HS-5 (cell line): Measurements from ENCODE around the gene TTLL13.

Experiments used
- DNase-seq: peaks from one replicate; pipeline ENCODE4 v3.0.0-alpha.2; 2012; ENCODE audit warnings: low read depth

Gene TTLL13

DNA sequence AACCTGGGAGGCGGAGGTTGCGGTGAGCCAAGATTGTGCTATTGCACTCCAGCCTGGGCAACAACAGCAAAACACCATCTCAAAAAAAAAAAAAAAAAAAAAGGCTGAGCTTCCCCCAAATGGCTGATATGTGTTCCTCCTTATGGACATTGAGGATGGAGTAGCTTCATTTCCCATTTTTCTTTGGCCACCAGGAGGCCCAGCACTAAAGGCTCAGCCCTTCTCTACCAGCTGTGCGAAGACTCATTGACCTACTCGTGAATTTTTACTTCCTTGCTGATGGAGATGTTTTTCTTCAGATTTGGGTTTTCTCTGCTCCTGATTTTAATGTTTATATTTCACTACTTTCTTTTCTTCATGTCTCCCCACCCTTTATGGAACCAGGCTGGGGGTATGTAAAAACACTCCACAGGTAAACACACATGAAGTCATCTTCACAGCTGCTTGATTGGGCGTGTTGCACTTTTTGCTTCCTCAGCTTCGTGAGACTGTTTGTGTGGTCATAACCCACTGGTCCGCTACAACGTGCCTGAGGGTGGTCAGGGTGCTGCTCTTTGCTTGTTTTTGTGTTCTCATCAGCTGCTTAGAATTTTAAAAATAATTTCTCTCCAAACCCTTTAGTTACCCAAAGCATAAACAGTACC, 34.7 kb upstream of the TTLL13 start:
- no peak for DNase-seq

DNA sequence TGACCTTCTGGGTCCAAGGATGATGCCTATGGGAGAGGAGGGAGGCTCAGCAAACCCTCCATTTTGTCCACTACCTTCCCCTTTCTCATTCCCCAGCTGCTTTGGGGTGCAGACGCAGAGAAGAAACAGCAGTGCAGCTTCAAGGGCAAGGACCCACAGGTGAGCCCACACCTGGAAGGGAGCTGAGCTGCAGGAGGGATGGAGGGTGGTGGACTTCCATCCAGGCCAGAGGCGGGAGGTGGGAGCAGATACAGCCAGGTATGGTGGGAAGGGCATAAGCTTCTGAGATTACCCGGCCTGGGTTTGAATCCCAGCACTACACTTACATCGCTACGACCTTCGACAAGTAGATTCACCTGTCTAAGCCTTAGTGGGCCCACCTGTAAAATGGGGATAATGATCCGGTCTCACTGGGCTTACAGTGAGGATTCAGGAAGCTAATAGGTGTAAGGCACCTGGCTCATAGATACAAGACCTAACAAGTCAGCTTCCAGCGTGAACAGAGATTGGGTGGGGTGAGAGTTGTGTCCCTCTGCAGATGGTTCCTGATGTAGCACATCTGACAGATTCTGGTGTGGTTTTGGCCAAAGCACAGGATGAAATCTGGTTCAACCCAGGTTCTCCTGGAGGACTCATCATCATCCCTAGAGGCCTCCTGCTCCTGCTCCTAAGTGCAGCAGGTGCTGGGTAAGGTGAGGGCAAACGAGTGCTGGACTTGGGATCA, 31.5 kb upstream of the TTLL13 start:
- DNase-seq, result no peak

DNA sequence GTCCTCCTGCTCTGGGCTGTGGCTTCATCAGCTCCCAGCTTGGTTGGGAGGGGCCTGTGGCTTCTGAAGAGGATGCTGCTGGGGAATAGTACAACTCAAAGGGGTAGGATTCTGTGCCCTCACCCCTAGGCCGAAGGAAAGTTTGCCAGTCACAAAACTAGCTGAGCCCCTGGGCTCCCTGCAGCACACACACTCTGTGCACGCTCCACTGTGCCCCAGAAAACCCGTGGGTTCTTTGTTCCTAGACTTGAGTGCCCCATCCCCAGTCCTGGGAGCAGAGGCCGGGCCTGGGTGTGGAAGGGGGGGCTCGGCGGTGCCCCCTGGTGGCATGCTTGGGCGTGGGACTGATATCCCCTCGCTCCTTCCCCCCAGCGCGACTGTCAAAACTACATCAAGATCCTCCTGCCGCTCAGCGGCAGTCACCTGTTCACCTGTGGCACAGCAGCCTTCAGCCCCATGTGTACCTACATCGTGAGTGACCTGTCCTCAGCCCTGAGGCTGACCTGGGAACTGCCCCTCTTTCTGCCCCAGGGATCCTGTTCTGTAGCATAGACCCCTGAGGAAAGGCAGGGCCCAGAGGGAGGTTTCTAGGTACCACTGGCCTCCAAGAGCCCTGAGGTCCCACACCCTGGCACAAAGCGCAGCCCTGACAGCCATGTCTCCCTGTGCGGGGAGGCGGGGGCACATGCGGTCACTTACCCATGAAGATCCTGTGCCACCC, 29.8 kb upstream of the TTLL13 start:
- DNase-seq, result no peak

DNA sequence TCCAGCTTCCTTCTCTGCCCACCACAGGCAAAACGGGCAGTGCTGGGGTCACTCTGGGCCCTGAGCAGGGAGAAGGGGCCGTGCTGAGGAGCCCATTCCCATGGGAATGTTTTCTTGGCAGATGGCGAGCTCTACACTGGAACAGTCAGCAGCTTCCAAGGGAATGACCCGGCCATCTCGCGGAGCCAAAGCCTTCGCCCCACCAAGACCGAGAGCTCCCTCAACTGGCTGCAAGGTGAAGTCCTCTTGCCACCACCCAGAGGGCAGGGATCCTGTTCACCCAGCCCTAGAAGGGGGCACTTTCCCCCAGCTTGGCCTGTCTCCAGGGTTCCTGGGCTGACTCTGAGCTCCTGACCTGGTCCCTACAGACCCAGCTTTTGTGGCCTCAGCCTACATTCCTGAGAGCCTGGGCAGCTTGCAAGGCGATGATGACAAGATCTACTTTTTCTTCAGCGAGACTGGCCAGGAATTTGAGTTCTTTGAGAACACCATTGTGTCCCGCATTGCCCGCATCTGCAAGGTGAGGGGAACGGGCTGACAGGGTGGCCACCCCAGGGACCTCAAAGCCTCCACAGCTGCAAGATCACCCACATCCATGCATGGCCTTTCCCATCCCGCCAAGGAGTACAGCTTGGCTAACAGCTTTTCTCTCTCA, 28.0 kb upstream of the TTLL13 start:
- no peak for DNase-seq

DNA sequence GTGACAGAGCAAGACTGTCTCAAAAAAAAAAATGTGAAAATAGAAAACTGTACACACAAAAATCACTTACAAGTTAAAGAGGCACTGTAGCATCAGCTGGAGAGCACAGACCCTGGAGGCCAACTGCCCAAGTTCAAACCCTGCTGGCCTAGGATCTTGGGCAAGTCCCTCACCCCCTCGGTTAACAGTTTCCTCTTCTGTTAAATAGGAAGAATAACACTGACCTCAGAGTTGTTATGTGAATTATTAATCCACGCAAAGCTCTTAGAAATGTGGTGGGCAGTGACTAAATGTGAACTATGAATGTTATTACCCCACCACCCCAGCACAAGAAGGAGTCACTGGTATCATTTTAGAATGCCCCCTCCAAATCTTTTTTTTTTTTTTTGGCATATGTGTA, 26.8 kb upstream of the TTLL13 start:
- no peak for DNase-seq

DNA sequence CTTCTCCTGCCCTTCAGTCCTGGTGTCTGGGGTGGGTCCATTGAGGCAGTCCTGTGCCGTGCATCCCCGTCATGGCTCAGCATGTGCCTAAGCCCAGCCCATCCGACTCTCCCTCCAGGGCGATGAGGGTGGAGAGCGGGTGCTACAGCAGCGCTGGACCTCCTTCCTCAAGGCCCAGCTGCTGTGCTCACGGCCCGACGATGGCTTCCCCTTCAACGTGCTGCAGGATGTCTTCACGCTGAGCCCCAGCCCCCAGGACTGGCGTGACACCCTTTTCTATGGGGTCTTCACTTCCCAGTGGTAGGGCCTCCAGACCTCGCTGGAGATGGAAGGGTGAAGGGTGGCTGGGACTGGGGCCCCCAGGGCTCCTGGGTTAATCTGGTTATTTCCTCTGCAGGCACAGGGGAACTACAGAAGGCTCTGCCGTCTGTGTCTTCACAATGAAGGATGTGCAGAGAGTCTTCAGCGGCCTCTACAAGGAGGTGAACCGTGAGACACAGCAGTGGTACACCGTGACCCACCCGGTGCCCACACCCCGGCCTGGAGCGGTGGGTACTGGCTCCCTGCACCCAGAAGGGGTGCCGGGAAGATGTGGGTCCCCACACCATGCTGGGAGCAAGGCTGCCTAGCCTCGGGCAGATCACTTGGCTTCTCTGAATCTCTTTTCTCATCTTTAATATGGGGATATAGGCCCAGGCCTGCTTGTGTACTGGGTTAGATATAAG, 25.8 kb upstream of the TTLL13 start:
- DNase-seq, result no peak

DNA sequence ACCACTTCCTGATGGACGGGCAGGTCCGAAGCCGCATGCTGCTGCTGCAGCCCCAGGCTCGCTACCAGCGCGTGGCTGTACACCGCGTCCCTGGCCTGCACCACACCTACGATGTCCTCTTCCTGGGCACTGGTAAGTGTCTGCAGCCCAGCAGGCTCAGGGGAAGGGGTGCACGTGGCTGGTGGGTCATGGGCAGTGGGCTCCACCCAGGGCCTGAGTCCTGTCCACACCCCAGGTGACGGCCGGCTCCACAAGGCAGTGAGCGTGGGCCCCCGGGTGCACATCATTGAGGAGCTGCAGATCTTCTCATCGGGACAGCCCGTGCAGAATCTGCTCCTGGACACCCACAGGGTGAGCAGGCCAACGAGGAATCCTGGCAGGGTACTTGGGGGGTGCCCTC, 24.3 kb upstream of the TTLL13 start:
- DNase-seq, result no peak

DNA sequence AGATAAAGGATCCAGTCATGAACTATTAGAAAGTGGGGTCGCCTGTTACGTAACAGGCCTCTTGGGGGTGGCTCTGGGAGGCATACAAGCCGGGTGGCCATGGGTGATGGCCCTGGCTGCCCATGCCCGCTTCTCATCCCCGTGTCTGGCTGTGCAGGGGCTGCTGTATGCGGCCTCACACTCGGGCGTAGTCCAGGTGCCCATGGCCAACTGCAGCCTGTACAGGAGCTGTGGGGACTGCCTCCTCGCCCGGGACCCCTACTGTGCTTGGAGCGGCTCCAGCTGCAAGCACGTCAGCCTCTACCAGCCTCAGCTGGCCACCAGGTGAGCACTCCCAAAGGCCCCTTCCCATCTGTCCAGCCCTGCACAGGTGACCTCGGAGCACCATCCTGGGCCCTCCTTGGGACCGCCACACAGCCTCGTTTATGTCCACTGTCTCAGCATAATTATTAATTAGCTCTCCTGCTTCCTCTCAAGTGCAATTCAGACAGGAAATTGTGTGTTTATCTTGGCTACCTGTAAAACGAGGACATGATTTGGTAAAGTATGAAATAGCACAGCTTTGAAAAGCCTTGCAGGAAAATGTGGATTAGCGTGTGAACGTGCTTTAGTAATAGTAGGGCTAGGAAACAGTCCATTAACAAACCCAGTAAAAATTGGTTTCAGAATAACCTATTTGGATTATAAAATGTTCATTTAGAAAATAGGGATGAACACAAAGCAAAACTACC, 23.7 kb upstream of the TTLL13 start:
- DNase-seq, result no peak

DNA sequence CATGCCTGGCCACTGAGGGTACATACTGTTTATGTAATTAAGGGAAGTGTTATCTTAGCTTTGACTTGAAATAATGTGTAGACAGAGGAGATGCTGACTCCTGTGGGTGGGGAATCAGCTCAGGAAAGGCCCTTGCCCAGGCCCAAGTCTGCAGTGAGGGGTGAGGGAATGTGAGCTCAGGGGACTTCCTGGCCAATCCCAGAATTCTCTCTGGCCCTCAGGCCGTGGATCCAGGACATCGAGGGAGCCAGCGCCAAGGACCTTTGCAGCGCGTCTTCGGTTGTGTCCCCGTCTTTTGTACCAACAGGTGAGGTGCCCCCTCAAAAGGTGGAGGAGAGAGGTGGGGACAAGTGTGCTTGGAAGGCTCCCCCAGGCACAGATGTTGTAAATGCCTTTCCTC, 22.0 kb upstream of the TTLL13 start:
- no peak for DNase-seq

DNA sequence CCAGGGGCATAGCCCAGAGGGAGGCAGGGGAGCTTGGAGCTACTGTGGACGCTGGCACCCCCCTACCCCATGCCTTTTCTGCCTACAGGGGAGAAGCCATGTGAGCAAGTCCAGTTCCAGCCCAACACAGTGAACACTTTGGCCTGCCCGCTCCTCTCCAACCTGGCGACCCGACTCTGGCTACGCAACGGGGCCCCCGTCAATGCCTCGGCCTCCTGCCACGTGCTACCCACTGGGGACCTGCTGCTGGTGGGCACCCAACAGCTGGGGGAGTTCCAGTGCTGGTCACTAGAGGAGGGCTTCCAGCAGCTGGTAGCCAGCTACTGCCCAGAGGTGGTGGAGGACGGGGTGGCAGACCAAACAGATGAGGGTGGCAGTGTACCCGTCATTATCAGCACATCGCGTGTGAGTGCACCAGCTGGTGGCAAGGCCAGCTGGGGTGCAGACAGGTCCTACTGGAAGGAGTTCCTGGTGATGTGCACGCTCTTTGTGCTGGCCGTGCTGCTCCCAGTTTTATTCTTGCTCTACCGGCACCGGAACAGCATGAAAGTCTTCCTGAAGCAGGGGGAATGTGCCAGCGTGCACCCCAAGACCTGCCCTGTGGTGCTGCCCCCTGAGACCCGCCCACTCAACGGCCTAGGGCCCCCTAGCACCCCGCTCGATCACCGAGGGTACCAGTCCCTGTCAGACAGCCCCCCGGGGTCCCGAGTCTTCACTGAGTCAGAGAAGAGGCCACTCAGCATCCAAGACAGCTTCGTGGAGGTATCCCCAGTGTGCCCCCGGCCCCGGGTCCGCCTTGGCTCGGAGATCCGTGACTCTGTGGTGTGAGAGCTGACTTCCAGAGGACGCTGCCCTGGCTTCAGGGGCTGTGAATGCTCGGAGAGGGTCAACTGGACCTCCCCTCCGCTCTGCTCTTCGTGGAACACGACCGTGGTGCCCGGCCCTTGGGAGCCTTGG, 21.3 kb upstream of the TTLL13 start:
- no peak for DNase-seq

DNA sequence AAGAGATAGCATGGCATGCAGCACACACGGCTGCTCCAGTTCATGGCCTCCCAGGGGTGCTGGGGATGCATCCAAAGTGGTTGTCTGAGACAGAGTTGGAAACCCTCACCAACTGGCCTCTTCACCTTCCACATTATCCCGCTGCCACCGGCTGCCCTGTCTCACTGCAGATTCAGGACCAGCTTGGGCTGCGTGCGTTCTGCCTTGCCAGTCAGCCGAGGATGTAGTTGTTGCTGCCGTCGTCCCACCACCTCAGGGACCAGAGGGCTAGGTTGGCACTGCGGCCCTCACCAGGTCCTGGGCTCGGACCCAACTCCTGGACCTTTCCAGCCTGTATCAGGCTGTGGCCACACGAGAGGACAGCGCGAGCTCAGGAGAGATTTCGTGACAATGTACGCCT, 20.4 kb upstream of the TTLL13 start:
- no peak for DNase-seq

DNA sequence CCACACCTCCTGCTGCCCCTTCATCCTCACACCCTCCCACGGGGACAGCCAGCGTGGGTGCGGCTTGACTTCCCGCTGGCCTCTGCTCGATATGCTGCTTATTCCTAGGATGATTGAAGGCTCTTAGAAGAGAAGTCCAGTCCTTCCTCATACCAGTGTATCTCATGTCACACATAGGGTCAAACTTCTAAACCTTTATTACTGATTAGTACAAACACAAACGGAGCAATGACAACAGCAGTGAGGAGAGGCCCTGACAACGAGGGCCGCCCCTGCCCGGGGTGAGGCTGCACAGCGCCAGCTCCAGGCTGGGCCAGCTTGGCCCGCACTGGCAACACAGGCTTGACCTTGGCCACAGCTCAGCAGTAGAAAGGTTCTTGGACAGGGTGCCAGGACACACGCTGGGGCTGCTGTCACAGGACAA, 19.3 kb upstream of the TTLL13 start:
- DNase-seq, result no peak

DNA sequence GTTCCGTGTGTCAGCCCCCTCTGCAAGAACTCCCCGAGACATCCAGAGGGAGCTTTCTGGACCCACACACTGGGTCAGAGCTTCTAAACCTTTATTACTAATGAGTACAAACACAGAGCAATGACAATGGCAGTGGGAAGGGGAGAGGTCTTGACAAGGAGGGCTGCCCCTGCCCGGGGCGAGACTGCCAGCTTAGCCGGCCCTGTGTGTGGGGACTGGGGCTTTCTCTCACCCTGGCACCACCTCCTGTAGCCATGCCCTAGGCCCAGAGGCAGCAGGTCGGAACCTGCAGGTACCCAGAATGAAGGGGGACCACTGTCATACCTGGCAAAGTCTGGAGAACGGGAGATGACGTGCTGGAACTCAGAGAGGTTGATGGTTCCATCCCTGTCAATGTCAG, 18.7 kb upstream of the TTLL13 start:
- DNase-seq, result no peak

DNA sequence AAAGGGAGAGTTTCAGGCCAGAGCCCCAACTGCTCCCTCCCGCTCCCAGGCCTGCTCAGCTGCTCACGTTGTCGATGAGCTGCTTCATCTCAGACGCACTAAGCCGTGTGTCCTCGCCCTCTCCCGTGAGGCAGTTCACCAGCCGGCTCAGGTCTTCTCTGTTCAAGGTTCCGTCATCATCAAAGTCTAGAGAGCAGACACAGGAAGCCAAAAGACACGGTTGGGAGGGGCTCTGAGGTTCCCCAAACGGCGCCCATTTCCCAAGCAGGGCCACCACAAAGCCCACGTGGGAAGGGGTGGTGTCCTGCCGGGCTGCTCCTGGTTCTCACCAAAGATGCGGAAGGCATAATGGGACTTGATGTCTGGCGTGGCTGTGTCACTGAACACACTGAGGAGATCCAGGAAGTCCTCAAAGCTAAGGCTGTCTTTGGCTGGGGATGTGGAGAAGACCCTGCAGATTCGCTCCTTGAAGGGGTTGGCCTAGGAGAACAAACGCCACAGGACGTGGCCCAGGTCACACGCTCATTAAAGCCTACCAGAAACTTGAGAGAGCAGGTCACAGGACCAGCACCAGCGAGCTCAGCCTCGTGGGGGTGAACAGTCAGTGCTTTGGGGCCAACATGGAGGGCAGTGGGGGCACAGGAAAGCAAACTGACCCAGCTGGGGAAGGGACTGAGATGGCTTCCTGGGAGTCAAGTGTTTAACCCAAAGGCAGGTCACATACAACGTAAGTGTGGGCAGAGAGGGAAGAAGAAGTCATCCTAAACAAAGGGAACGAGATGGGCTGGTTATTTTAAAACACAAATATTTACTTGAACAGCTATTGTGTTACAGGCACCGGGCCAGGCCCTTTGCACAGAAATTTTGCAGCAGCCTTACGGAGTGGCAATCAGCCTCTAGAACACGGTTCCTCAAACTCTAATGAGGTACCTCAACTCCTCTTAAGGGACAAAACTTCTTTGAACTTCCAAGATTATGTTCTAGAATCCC, 18.0 kb upstream of the TTLL13 start:
- no peak for DNase-seq

DNA sequence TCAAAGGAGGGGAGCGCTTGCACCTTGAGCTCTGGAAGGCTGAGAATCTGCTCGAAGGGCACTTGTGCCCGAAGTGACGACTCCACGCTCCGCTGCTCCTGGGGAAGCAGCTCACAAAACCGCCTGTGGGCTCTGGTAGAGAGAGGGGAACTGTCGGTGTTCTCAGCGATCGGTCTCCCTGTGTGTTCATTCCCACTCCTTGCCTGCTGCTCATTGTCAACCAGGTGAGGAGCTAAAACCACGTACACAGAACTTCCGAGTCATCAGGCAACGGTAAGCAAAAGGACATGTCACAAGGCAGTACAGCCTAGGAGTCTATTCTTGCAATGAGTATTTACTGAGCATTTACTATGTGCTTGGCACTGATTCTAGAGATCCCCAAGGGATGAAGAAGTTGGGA, 17.2 kb upstream of the TTLL13 start:
- no peak for DNase-seq

DNA sequence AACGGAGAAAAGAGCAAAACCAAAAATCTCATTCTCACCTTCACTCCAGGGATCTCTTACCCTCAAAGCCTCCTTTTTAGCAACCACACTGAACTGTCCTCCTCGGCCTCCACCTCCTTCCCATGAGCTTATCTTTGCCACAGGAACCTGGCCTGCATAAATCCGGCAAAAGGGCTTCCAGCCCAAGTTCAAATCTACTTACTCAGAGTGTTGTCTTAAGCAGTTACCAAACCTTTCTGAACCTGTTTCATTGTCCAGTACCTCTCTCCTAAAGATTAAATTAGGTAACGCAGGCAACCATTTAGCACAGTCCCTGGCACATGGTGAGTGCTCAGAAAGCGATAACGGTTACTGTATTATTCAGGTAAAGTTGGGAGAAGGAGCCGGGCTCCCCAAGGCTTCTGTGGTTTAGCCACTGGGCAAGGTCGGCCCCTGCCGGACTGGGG, 16.4 kb upstream of the TTLL13 start:
- peak; percentile 10 for DNase-seq

DNA sequence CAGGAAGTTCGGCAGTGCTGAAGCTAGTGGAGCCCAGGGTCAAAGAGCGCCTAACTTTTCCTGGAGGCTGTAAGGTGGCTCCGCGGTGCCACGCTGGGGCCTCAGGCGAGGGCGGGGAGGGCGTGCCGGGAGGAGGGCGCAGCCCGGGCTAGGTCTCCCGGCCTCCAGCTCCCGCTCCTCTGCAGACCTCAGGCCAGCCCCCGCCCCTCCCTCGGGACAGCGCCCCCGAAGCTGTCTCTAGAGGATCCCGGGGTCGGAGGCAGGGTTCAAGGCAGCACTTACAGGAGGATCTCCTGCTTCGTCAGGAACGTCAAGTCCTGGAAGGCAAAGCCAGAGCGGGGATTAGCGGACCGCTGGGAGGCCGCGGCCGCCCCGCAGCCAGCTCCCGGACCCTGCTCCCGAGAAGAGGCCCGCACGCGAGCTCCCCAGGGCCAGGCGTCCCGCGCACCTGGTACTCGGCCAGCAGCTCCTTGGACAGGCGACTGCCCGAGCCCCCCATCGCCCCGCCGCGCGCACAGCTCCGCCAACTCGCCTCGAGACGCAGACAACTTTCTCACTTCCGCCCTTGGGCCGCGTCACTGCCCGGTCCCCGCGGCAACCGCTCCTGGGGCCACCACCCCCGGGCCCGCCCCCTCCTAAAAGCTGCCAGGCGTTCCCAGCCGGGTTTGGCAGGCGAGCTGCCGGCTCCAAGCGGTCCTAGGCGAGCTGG, 15.8 kb upstream of the TTLL13 start, which contains the start of gene CIB1:
Gene CIB1, minus strand, starts transcription at position 555 of the 709 bp plus-strand sequence. Its CDS starts 56 bp downstream, at position 499.
- peak; percentile 16 for DNase-seq
